ENCODE measurements around the gene L3MBTL4.

L3MBTL4 gene

GRCh38 chr18:6289843-6290242 is 124.9 kb downstream of the L3MBTL4 start:
- TF ChIP-seq, protein P1, sequence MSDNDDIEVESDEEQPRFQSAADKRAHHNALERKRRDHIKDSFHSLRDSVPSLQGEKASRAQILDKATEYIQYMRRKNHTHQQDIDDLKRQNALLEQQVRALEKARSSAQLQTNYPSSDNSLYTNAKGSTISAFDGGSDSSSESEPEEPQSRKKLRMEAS (IDR thresholded peaks at IDR 0.05), result no peak
- TF ChIP-seq TAF1 (IDR thresholded peaks at IDR 0.05; ENCODE audit: low read depth), result no peak
- TF ChIP-seq NFIC (IDR thresholded peaks at IDR 0.05), result no peak

DNA sequence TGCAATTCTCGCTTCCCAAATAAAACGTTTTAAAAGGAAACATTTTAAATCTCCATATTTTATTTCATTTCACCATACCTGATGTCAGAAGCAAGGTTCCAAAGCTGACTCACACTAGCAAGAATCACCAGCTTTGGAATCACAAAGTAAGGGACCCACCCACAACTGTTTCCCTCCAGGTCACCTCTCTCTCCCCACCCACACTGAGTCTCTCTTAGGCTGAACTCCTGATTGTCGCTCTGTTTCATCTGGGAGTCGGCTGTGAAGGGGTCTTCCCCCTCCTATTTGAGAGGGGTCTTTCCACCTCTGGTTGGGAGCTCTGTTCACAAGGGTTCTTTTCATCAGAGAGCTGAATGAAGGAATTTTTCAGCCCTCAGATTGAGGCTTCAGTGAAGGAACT is 128.1 kb downstream of the L3MBTL4 start:
- TF ChIP-seq TAF1 (IDR thresholded peaks at IDR 0.05; ENCODE audit: low read depth) (no peak), RAD21 (IDR thresholded peaks at IDR 0.05; ENCODE audit: low read depth) (no peak), CEBPB (IDR thresholded peaks at IDR 0.05) (no peak), CREB1 (IDR thresholded peaks at IDR 0.05; ENCODE audit: low read depth) (no peak), NFIC (IDR thresholded peaks at IDR 0.05) (no peak), ZBTB7A (IDR thresholded peaks at IDR 0.05; ENCODE audit: low read depth) (no peak)
- TF ChIP-seq, protein P1 (IDR thresholded peaks at IDR 0.05), result no peak

GRCh38 chr18:6284761-6285160 is 129.9 kb downstream of the L3MBTL4 start:
- no peak for TF ChIP-seq YY1 (IDR thresholded peaks at IDR 0.05; ENCODE audit: low read depth)
- TF ChIP-seq REST (IDR thresholded peaks at IDR 0.05; ENCODE audit: low read depth), result no peak
- TF ChIP-seq, protein P1 (IDR thresholded peaks at IDR 0.05), result no peak
- no peak for TF ChIP-seq TAF1 (IDR thresholded peaks at IDR 0.05; ENCODE audit: low read depth)
- no peak for TF ChIP-seq TCF12 (IDR thresholded peaks at IDR 0.05; ENCODE audit: low read depth)
- TF ChIP-seq ZBTB7A (IDR thresholded peaks at IDR 0.05; ENCODE audit: low read depth), result no peak
- no peak for TF ChIP-seq FOXM1 (IDR thresholded peaks at IDR 0.05; ENCODE audit: borderline replicate concordance, low read depth)
- no peak for TF ChIP-seq CREB1 (IDR thresholded peaks at IDR 0.05; ENCODE audit: low read depth)
- no peak for TF ChIP-seq NFIC (IDR thresholded peaks at IDR 0.05)
- no peak for TF ChIP-seq EGR1 (IDR thresholded peaks at IDR 0.05)
- TF ChIP-seq EP300 (IDR thresholded peaks at IDR 0.05; ENCODE audit: borderline replicate concordance), result no peak
- no peak for TF ChIP-seq RAD21 (IDR thresholded peaks at IDR 0.05; ENCODE audit: low read depth)
- TF ChIP-seq CEBPB (IDR thresholded peaks at IDR 0.05), result no peak
- no peak for TF ChIP-seq USF1 (IDR thresholded peaks at IDR 0.05)
- TF ChIP-seq TEAD4 (IDR thresholded peaks at IDR 0.05), result no peak

GRCh38 chr18:6284300-6284699 is 130.4 kb downstream of the L3MBTL4 start:
- TF ChIP-seq FOXM1 (IDR thresholded peaks at IDR 0.05; ENCODE audit: borderline replicate concordance, low read depth) (no peak), YY1 (IDR thresholded peaks at IDR 0.05; ENCODE audit: low read depth) (no peak), TCF12 (IDR thresholded peaks at IDR 0.05; ENCODE audit: low read depth) (no peak), NFIC (IDR thresholded peaks at IDR 0.05) (no peak), EGR1 (IDR thresholded peaks at IDR 0.05) (no peak), RAD21 (IDR thresholded peaks at IDR 0.05; ENCODE audit: low read depth) (no peak), TAF1 (IDR thresholded peaks at IDR 0.05; ENCODE audit: low read depth) (no peak), REST (IDR thresholded peaks at IDR 0.05; ENCODE audit: low read depth) (no peak), USF1 (IDR thresholded peaks at IDR 0.05) (no peak), CREB1 (IDR thresholded peaks at IDR 0.05; ENCODE audit: low read depth) (no peak), ZBTB7A (IDR thresholded peaks at IDR 0.05; ENCODE audit: low read depth) (no peak), CEBPB (IDR thresholded peaks at IDR 0.05) (no peak)
- TF ChIP-seq, protein P1 (IDR thresholded peaks at IDR 0.05), result no peak

GRCh38 chr18:6281874-6282273 is 132.8 kb downstream of the L3MBTL4 start:
- TF ChIP-seq TEAD4 (IDR thresholded peaks at IDR 0.05) (no peak), USF1 (IDR thresholded peaks at IDR 0.05) (no peak), YY1 (IDR thresholded peaks at IDR 0.05; ENCODE audit: low read depth) (no peak), EP300 (IDR thresholded peaks at IDR 0.05; ENCODE audit: borderline replicate concordance) (no peak), RAD21 (IDR thresholded peaks at IDR 0.05; ENCODE audit: low read depth) (no peak), ZBTB7A (IDR thresholded peaks at IDR 0.05; ENCODE audit: low read depth) (no peak), EGR1 (IDR thresholded peaks at IDR 0.05) (no peak), CREB1 (IDR thresholded peaks at IDR 0.05; ENCODE audit: low read depth) (no peak), TCF12 (IDR thresholded peaks at IDR 0.05; ENCODE audit: low read depth) (no peak)
